H9 (cell line): ENCODE data around the gene FBLN7. TPM values are rescaled to one million over a fixed set of nuclear protein-coding genes. Genes with fewer than 3 reads are reported as not detected.

Experiments
- DNase-seq: peaks from one replicate; pipeline ENCODE4 v3.0.0-alpha.2; 2017
- H2AFZ ChIP-seq: one replicate; pipeline ENCODE4 v1.6.1; 2013; ENCODE audit warnings: mild to moderate bottlenecking, low read length, control low read depth, moderate library complexity
- H2AK5ac ChIP-seq: 2 replicates; pipeline ENCODE4 v1.6.1; 2013; ENCODE audit warnings: low read length, control low read depth, mixed read lengths; ENCODE audit not compliant: insufficient read length
- H2BK120ac ChIP-seq: one replicate; pipeline ENCODE4 v1.6.1; 2013; ENCODE audit warnings: low read depth, mild to moderate bottlenecking, low read length, control low read depth, inconsistent platforms; ENCODE audit not compliant: poor library complexity, severe bottlenecking
- H2BK12ac ChIP-seq: 2 replicates; pipeline ENCODE4 v1.6.1; 2013; ENCODE audit warnings: low read length, control low read depth, mixed read lengths, low read depth; ENCODE audit not compliant: insufficient read length
- H2BK15ac ChIP-seq: 2 replicates; pipeline ENCODE4 v1.6.1; 2013; ENCODE audit warnings: low read depth, low read length, control low read depth
- H2BK20ac ChIP-seq: one replicate; pipeline ENCODE4 v1.6.1; 2013; ENCODE audit warnings: low read depth, mild to moderate bottlenecking, low read length, control low read depth, inconsistent platforms; ENCODE audit not compliant: poor library complexity, severe bottlenecking
- H2BK5ac ChIP-seq: 2 replicates; pipeline ENCODE4 v1.6.1; 2013; ENCODE audit warnings: low read length, control low read depth, mixed read lengths; ENCODE audit not compliant: insufficient read length
- H3K14ac ChIP-seq: 2 replicates; pipeline ENCODE4 v1.6.1; 2013; ENCODE audit warnings: low read length, control low read depth; ENCODE audit not compliant: insufficient read depth
- H3K18ac ChIP-seq: 2 replicates; pipeline ENCODE4 v1.6.1; 2013; ENCODE audit warnings: low read depth, mild to moderate bottlenecking, mixed read lengths, low read length, control low read depth; ENCODE audit not compliant: insufficient read length
- H3K23ac ChIP-seq: 2 replicates; pipeline ENCODE4 v1.6.1; 2013; ENCODE audit warnings: low read length, control low read depth, mixed read lengths, low read depth; ENCODE audit not compliant: insufficient read length
- H3K23me2 ChIP-seq: 2 replicates; pipeline ENCODE4 v1.6.1; 2013; ENCODE audit warnings: low read depth, mild to moderate bottlenecking, mixed read lengths, low read length, control low read depth; ENCODE audit not compliant: insufficient read length, poor library complexity, severe bottlenecking
- H3K27ac ChIP-seq: 2 replicates; pipeline ENCODE4 v1.5.1; 2013; ENCODE audit warnings: low read length, control low read depth, mixed read lengths, low read depth; ENCODE audit not compliant: insufficient read length
- H3K27me3 ChIP-seq: 2 replicates; pipeline ENCODE4 v1.6.1; 2013; ENCODE audit warnings: low read length, control low read depth, inconsistent platforms; ENCODE audit not compliant: insufficient read depth
- H3K4ac ChIP-seq: 2 replicates; pipeline ENCODE4 v1.6.1; 2013; ENCODE audit warnings: low read depth, mild to moderate bottlenecking, control low read depth, inconsistent platforms, low read length, moderate library complexity
- H3K4me1 ChIP-seq: 2 replicates; pipeline ENCODE4 v1.6.1; 2013; ENCODE audit warnings: low read length, control low read depth, inconsistent platforms; ENCODE audit not compliant: insufficient read depth
- H3K4me2 ChIP-seq: 2 replicates; pipeline ENCODE4 v1.6.1; 2013; ENCODE audit warnings: low read length, control low read depth, mixed read lengths; ENCODE audit not compliant: insufficient read length, insufficient read depth
- H3K56ac ChIP-seq: 2 replicates; pipeline ENCODE4 v1.6.1; 2013; ENCODE audit warnings: low read depth, mild to moderate bottlenecking, mixed read lengths, low read length, control low read depth; ENCODE audit not compliant: insufficient read length
- H3K79me1 ChIP-seq: 2 replicates; pipeline ENCODE4 v1.6.1; 2013; ENCODE audit warnings: low read depth, mild to moderate bottlenecking, moderate library complexity, low read length, control low read depth, inconsistent platforms; ENCODE audit not compliant: insufficient read depth, poor library complexity, severe bottlenecking
- H3K79me2 ChIP-seq: 2 replicates; pipeline ENCODE4 v1.6.1; 2013; ENCODE audit warnings: low read length, control low read depth, inconsistent platforms; ENCODE audit not compliant: insufficient read depth
- H3K9ac ChIP-seq: 2 replicates; pipeline ENCODE4 v1.6.1; 2013; ENCODE audit warnings: low read length, control low read depth, mixed read lengths; ENCODE audit not compliant: insufficient read length; ENCODE audit errors: extremely low read depth
- H3K9me3 ChIP-seq: one replicate; pipeline ENCODE4 v1.6.1; 2013; ENCODE audit warnings: low read depth, low read length, inconsistent platforms; ENCODE audit not compliant: control insufficient read depth
- H3T11ph ChIP-seq: one replicate; pipeline ENCODE4 v1.6.1; 2013; ENCODE audit warnings: mild to moderate bottlenecking, low read length, control low read depth, inconsistent platforms
- H4K20me1 ChIP-seq: one replicate; pipeline ENCODE4 v1.6.1; 2013; ENCODE audit not compliant: control insufficient read depth, insufficient read length, insufficient read depth
- H4K5ac ChIP-seq: 2 replicates; pipeline ENCODE4 v1.6.1; 2013; ENCODE audit warnings: low read depth, mild to moderate bottlenecking, mixed read lengths, low read length, control low read depth; ENCODE audit not compliant: insufficient read length
- H4K8ac ChIP-seq: replicated peaks from 2 replicates; pipeline ENCODE4 v1.6.1; 2013; ENCODE audit warnings: low read length, control low read depth, mixed read lengths, low read depth; ENCODE audit not compliant: insufficient read length
- H4K91ac ChIP-seq: 2 replicates; pipeline ENCODE4 v1.6.1; 2013; ENCODE audit warnings: low read depth, mild to moderate bottlenecking, moderate library complexity, mixed read lengths, low read length, control low read depth; ENCODE audit not compliant: insufficient read length
- H3K27ac Mint-ChIP-seq, 3 experiments: 2 replicates in 2 of 3; 3 replicates in 1 of 3; pipeline ENCODE4 v1.8.0; 2020 to 2021; ENCODE audit warnings: mixed read lengths in 3 of 3, mild to moderate bottlenecking in 1 of 3, moderate library complexity in 1 of 3
- H3K27me3 Mint-ChIP-seq: 2 replicates; pipeline ENCODE4 v1.8.0; 2021; ENCODE audit warnings: low read depth, mild to moderate bottlenecking, moderate library complexity, mixed read lengths
- H3K36me3 Mint-ChIP-seq, 3 experiments: 2 replicates in 2 of 3; 3 replicates in 1 of 3; pipeline ENCODE4 v1.8.0; 2020 to 2021; ENCODE audit warnings: low read depth in 3 of 3, mixed read lengths in 3 of 3; ENCODE audit not compliant: insufficient read depth in 1 of 3
- H3K4me1 Mint-ChIP-seq, 2 experiments: 2 replicates each; pipeline ENCODE4 v1.8.0; 2020; ENCODE audit warnings: mixed read lengths in 2 of 2
- H3K4me3 Mint-ChIP-seq, 2 experiments: 2 replicates in 1 of 2; 3 replicates in 1 of 2; pipeline ENCODE4 v1.8.0; 2020 to 2021; ENCODE audit warnings: mild to moderate bottlenecking in 2 of 2, mixed read lengths in 2 of 2, moderate library complexity in 1 of 2
- H3K9me3 Mint-ChIP-seq, 2 experiments: 2 replicates in 1 of 2; 3 replicates in 1 of 2; pipeline ENCODE4 v1.8.0; 2020; ENCODE audit warnings: mild to moderate bottlenecking in 2 of 2, mixed read lengths in 2 of 2, moderate library complexity in 1 of 2
- total RNA-seq: library from RNA; stranded (reverse); gene quantifications from 2 replicates; pipeline ENCODE4 v1.2.1, GENCODE V29; 2021
- TF ChIP-seq, protein P1 (sequence below): fragments of 200-600 bp; sonication (generic); conservative IDR thresholded peaks from 3 replicates; pipeline ENCODE4 v1.8.0; 2021; ENCODE audit warnings: antibody characterized with exemption, mild to moderate bottlenecking

FBLN7 gene
- total RNA-seq, 1 experiment from 2014 or later = 1.3 TPM

DNA sequence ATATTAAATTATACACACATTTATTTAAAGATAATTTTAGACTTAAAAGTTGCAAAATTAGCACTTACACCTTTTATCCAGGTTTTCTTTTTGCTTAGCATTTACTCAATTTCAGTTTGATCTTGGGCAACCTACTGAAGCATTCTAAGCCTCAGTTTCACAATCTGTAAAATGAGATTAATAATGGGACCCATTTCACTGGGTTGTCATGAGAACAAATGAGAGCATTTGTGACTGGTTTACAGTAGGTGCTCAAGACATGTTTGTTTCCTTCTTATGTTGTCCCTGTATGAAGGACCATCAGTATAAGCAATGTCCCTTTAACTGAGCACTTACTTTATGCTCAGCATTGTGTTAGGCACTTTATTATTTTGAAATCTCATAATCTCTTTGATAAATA lies 4.8 kb upstream of the FBLN7 start:
- Mint-ChIP-seq H3K27me3 (peaks cover 47% of the 10 kb centered on the region), H3K9me3 (peaks cover 8 to 12% of the 10 kb centered on the region in 2 experiments; a peak in 4 of 5 replicates)
- TF ChIP-seq, protein P1, sequence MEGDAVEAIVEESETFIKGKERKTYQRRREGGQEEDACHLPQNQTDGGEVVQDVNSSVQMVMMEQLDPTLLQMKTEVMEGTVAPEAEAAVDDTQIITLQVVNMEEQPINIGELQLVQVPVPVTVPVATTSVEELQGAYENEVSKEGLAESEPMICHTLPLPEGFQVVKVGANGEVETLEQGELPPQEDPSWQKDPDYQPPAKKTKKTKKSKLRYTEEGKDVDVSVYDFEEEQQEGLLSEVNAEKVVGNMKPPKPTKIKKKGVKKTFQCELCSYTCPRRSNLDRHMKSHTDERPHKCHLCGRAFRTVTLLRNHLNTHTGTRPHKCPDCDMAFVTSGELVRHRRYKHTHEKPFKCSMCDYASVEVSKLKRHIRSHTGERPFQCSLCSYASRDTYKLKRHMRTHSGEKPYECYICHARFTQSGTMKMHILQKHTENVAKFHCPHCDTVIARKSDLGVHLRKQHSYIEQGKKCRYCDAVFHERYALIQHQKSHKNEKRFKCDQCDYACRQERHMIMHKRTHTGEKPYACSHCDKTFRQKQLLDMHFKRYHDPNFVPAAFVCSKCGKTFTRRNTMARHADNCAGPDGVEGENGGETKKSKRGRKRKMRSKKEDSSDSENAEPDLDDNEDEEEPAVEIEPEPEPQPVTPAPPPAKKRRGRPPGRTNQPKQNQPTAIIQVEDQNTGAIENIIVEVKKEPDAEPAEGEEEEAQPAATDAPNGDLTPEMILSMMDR = no peak

More for the DNA sequence above, 4.8 kb upstream of the FBLN7 start:
- Histone ChIP-seq H3K56ac (no peak overlapping the region), H2BK12ac (no peak overlapping the region), H2BK15ac (no peak overlapping the region), H2BK20ac (no peak overlapping the region), H3K4ac (no peak overlapping the region), H3K23ac (no peak overlapping the region), H3K18ac (no peak overlapping the region), H2AK5ac (no peak overlapping the region), H3K27me3 (peaks cover 15% of the 10 kb centered on the region; the same call in 1 of the 2 replicates), H3K9me3 (no peaks in the 10 kb centered on the region), H3T11ph (no peak overlapping the region), H3K27ac (no peak overlapping the region), H4K91ac (no peak overlapping the region), H3K9ac (no peak overlapping the region), H3K4me2 (no peak overlapping the region), H2BK5ac (no peak overlapping the region), H4K20me1 (no peaks in the 10 kb centered on the region), H3K23me2 (peaks cover 4% of the 10 kb centered on the region), H4K5ac (no peak overlapping the region), H3K79me1 (no peaks in the 10 kb centered on the region), H3K4me1 (no peaks in the 10 kb centered on the region), H2AFZ (no peak overlapping the region), H3K14ac (no peak overlapping the region), H4K8ac (no peak overlapping the region), H3K79me2 (no peaks in the 10 kb centered on the region), H2BK120ac (no peak overlapping the region)
- DNase-seq = no peak
- peaks cover 0 to 2% (median 0%) of the 10 kb centered on the region in 3 experiments; a peak in 2 of 7 replicates for H3K36me3 Mint-ChIP-seq
- no peak overlapping the region for H3K27ac Mint-ChIP-seq
- H3K4me1 Mint-ChIP-seq = peaks cover 0 to 7% of the 10 kb centered on the region in 2 experiments; a peak in 1 of 4 replicates
- no peak overlapping the region for H3K4me3 Mint-ChIP-seq
